OCI-LY3 (cell line): Measurements from ENCODE around the gene MPZL1.

ENCODE experiments used
- CTCF ChIP-seq: fragments of 200-600, 300-600 bp; sonication (generic); IDR thresholded peaks from 2 replicates; pipeline ENCODE4 v1.5.1; 2014; ENCODE audit warnings: antibody characterized with exemption, low read length, low read depth
- EZH2phosphoT487 ChIP-seq: fragments of 200-600 bp; shearing (Covaris generic); IDR thresholded peaks from 2 replicates; pipeline ENCODE4 v1.6.1; 2018; ENCODE audit warnings: antibody characterized with exemption, mixed run types, low read depth

GRCh38 chr1:167683226-167683625 is 38.6 kb upstream of the MPZL1 start:
- no peak for TF ChIP-seq CTCF
- no peak for TF ChIP-seq EZH2phosphoT487
